Naive B cell (primary cell): ENCODE measurements around the gene TMEM225. TPM values are rescaled to one million over a fixed set of nuclear protein-coding genes. Genes with fewer than 3 reads are reported as not detected.

Experiments
- ATAC-seq, 2 donors: fragments of 150-1000 bp; cut with Tn5 transposase; 2 replicates each; pipeline ENCODE4 v1.10.0; 2021; ENCODE audit warnings: low read depth in 2 of 2, mild to moderate bottlenecking in 2 of 2, moderate library complexity in 2 of 2
- DNase-seq: peaks from one replicate; pipeline ENCODE4 v3.0.0; 2022
- H3K27ac Mint-ChIP-seq, 6 donors: one replicate each; pipeline ENCODE4 v1.8.0; 2020 to 2022; ENCODE audit warnings: mild to moderate bottlenecking in 6 of 6, mixed read lengths in 6 of 6, moderate library complexity in 5 of 6, inconsistent platforms in 2 of 6
- H3K27me3 Mint-ChIP-seq, 3 donors: one replicate each; pipeline ENCODE4 v1.8.0; 2021 to 2022; ENCODE audit warnings: mixed read lengths in 3 of 3, mild to moderate bottlenecking in 1 of 3
- H3K36me3 Mint-ChIP-seq, 2 donors: one replicate each; pipeline ENCODE4 v1.8.0; 2020 to 2022; ENCODE audit warnings: mixed read lengths in 2 of 2, inconsistent platforms in 1 of 2, mild to moderate bottlenecking in 1 of 2
- H3K4me1 Mint-ChIP-seq, 3 donors: one replicate each; pipeline ENCODE4 v1.8.0; 2020 to 2022; ENCODE audit warnings: mixed read lengths in 3 of 3, inconsistent platforms in 1 of 3, mild to moderate bottlenecking in 1 of 3, moderate library complexity in 1 of 3
- H3K4me3 Mint-ChIP-seq, 8 donors: one replicate each; pipeline ENCODE4 v1.8.0; 2020 to 2022; ENCODE audit warnings: mild to moderate bottlenecking in 8 of 8, mixed read lengths in 8 of 8, moderate library complexity in 8 of 8, inconsistent platforms in 2 of 8
- H3K9me3 Mint-ChIP-seq, 7 donors: one replicate each; pipeline ENCODE4 v1.8.0; 2020 to 2022; ENCODE audit warnings: mixed read lengths in 7 of 7, mild to moderate bottlenecking in 5 of 7, inconsistent platforms in 2 of 7, moderate library complexity in 1 of 7
- polyA plus RNA-seq, 6 donors: library from polyadenylated mRNA; unstranded; fragments of 300-500 nt; fragmentation: Illumina TruSeq; gene quantifications; one replicate each; pipeline ENCODE4 v1.2.3, GENCODE V29; 2021; ENCODE audit warnings: low read depth in 6 of 6

Gene TMEM225
- polyA plus RNA-seq, 6 donors from 2014 or later: not detected

DNA sequence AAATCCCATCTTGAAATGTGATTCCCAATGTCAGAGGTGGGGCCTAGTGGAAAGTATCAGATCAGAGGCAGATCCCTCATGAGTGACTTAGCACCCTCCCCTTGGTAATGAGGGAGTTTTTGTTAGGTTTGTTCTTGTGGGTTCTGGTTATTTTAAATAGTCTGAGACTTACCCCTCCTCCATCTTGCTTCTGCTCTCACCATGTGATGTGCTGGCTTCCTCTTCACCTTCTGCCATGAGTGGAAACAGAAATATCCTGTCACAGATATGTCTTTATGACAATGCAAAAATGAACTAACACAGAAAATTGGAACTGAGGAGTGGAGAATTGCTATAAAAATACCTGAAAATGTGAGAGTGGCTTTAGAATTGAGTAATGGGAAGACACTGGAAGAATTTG is 33.1 kb downstream of the TMEM225 start:
- Mint-ChIP-seq H3K4me3 (no peak overlapping the region), H3K27me3 (peaks cover 0 to 11% (median 4%) of the 10 kb centered on the region in 3 donors), H3K27ac (no peak overlapping the region), H3K36me3 (no peaks in the 10 kb centered on the region), H3K4me1 (no peaks in the 10 kb centered on the region), H3K9me3 (peaks cover 0 to 18% (median 5%) of the 10 kb centered on the region in 7 donors)
- DNase-seq (no peak), ATAC-seq (no peak)

DNA sequence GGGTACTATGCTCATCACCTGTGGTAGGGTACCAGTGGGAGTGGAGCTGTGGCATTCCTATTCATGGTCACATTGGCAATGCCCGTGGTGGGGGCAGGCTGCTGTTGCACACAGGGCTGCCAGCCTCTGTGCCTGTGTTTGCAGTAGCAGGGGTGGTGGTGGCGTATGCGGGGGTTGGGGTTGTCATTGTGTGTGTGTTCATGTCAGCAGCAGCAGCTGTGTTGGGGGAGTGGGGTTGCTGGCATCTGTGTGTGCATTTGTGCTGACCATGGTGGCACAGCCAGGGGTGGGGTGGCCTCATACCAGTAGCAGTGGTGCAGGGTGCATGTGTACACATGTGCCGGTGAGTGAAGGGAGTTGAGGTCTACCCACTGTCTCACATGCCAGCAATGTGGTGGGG is 34.4 kb downstream of the TMEM225 start:
- Mint-ChIP-seq H3K4me1 (no peaks in the 10 kb centered on the region), H3K27ac (no peak overlapping the region), H3K9me3 (peaks cover 0 to 10% (median 3%) of the 10 kb centered on the region in 7 donors), H3K36me3 (no peaks in the 10 kb centered on the region), H3K4me3 (no peak overlapping the region), H3K27me3 (peaks cover 0 to 11% (median 4%) of the 10 kb centered on the region in 3 donors)
- DNase-seq (no peak), ATAC-seq (no peak)

DNA sequence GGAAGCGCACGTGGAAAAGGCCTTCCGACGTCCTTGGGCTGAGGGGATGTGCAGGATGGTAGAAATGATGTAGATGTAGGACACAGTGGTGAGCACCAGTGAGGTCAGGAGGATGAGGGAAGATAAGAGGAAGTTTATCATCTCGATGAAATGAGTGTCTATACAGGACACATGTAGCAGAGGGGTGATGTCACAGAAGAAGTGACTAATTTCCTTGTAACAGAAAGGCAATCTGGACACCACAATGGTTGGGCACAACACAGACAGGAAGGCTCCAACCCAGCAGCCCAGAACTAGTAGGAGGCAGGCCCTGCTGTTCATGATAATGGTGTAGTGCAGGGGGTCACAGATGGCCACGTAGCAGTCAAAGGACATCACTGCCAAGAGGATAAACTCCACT is 44.3 kb downstream of the TMEM225 start:
- Mint-ChIP-seq H3K27me3 (peaks cover 0 to 15% (median 12%) of the 10 kb centered on the region in 3 donors), H3K4me3 (no peak overlapping the region), H3K27ac (no peak overlapping the region), H3K36me3 (no peaks in the 10 kb centered on the region), H3K9me3 (peaks cover 0 to 24% (median 6%) of the 10 kb centered on the region in 7 donors), H3K4me1 (no peaks in the 10 kb centered on the region)
- ATAC-seq (no peak), DNase-seq (no peak)

DNA sequence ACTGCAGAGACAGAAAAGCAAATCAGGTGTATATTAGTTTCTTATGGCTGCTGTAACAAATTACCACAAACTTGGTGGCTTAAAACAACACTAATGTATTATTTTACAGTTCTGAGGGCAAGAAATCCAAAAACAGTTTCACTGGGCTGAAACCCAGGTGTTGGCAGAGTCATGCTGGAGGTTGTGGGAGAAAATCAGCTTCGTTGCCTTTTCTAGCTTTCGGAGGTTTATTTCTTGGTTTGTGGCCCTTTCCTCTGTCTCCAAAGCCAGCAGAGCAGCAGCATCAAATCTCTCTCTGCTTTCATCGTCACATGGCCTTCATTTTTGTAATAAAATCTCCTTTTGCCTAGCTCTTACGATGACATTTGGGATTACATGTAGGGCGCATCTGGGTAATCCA is 46.3 kb downstream of the TMEM225 start:
- DNase-seq (no peak), ATAC-seq (no peak)
- H3K36me3 Mint-ChIP-seq: no peaks in the 10 kb centered on the region
- no peak overlapping the region for H3K27ac Mint-ChIP-seq
- H3K27me3 Mint-ChIP-seq: peaks cover 0 to 15% (median 12%) of the 10 kb centered on the region in 3 donors
- H3K4me3 Mint-ChIP-seq: no peak overlapping the region
- peaks cover 0 to 24% (median 6%) of the 10 kb centered on the region in 7 donors for H3K9me3 Mint-ChIP-seq
- H3K4me1 Mint-ChIP-seq: no peaks in the 10 kb centered on the region

DNA sequence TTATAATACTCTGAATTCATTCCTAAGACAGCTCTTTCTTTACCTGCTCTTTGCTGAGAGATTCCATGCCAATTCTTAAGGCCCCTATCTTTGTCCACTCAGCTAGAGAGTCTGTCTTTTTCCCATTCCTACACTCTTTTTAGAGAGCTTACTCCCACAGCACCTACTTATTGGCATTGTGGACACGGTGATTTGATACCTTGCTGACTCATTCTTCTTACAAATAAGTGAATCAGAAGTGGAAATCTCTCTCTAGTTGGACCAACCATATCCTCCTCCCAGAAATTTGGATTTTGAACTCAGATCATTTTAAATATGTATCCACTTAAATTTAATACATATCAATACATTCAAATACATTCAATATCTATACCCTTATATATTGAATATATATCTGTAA is 46.8 kb downstream of the TMEM225 start:
- H3K9me3 Mint-ChIP-seq: peaks cover 0 to 24% (median 6%) of the 10 kb centered on the region in 7 donors

DNA sequence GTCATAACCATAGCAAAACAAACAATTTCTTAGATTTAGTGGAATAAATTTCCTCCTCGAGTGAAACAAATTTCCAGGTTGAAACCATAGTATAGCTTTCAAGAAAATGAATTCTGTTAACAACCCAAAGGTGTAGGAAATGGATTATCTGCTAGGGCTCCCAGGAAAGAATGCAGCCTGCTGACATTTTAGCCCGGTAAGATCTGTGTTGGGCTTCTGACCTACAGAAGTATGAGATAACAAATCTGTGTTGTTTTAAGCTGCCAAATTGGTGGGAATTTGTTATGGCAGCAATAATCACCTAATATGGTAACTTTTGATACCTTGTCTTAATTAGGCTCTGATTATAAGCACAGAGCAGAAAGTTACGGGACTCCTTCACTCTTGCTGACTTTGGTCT is 47.3 kb downstream of the TMEM225 start:
- peaks cover 0 to 12% (median 11%) of the 10 kb centered on the region in 3 donors for H3K27me3 Mint-ChIP-seq
- H3K9me3 Mint-ChIP-seq: peaks cover 0 to 24% (median 6%) of the 10 kb centered on the region in 7 donors
- DNase-seq: no peak
- H3K4me3 Mint-ChIP-seq: no peak overlapping the region
- ATAC-seq: no peak
- no peaks in the 10 kb centered on the region for H3K4me1 Mint-ChIP-seq
- H3K36me3 Mint-ChIP-seq: no peaks in the 10 kb centered on the region
- no peak overlapping the region for H3K27ac Mint-ChIP-seq

More for the DNA sequence above, 46.8 kb downstream of the TMEM225 start:
- Mint-ChIP-seq H3K4me3 (no peak overlapping the region), H3K27ac (no peak overlapping the region), H3K27me3 (peaks cover 0 to 12% (median 11%) of the 10 kb centered on the region in 3 donors), H3K4me1 (no peaks in the 10 kb centered on the region), H3K36me3 (no peaks in the 10 kb centered on the region)
- DNase-seq (no peak), ATAC-seq (no peak)

DNA sequence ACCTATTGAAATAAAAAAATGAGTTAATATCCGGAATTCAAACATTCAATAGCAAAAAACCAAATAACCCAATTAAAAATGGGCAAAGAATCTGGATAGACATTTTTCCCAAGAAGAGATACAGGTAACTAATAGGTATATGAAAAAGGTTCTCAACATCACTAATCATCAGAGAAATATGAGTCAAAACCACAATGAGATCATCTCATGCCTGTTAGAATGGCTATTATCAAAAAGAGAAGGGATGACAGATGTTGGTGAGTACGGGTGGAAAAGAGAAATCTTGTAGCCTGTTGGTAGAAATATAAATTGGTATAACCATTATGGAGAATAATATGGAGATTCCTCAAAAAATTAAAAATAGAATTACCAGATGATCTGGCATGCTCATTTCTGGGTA is 52.4 kb downstream of the TMEM225 start:
- ATAC-seq: no peak
- Mint-ChIP-seq H3K4me1 (no peaks in the 10 kb centered on the region), H3K27ac (no peak overlapping the region), H3K36me3 (no peaks in the 10 kb centered on the region), H3K4me3 (no peak overlapping the region), H3K27me3 (peaks cover 7 to 8% (median 8%) of the 10 kb centered on the region in 3 donors), H3K9me3 (peaks cover 0 to 14% (median 5%) of the 10 kb centered on the region in 7 donors)
- no peak for DNase-seq

Other genes starting within 250 kb of the TMEM225 start
- under 1 TPM in 1 of 6 donors, not detected in 5; 0.10 TPM for gene SCN3B, start 231.0 kb downstream of the TMEM225 start, polyA plus RNA-seq
- gene ZNF202, start 144.0 kb downstream of the TMEM225 start, polyA plus RNA-seq: 10 to 100 TPM in 2 of 6 donors, 1 to 10 TPM in 3, not detected in 1; 6.3 to 16.4 (median 8.8) TPM
- gene OR6X1, start 131.2 kb downstream of the TMEM225 start, polyA plus RNA-seq: not detected
- not detected for gene OR6M1, start 79.3 kb downstream of the TMEM225 start, polyA plus RNA-seq
- not detected for gene OR8D4, start 16.5 kb upstream of the TMEM225 start, polyA plus RNA-seq
- gene OR4D5, start 53.9 kb upstream of the TMEM225 start, polyA plus RNA-seq: not detected
- not detected for gene OR6T1, start 58.2 kb upstream of the TMEM225 start, polyA plus RNA-seq
- not detected for gene OR10S1, start 92.1 kb upstream of the TMEM225 start, polyA plus RNA-seq
- gene OR10G6, start 109.5 kb upstream of the TMEM225 start, polyA plus RNA-seq: not detected
- gene OR10G4, start 127.3 kb upstream of the TMEM225 start, polyA plus RNA-seq: not detected
- not detected for gene OR10G9, start 137.3 kb upstream of the TMEM225 start, polyA plus RNA-seq
- not detected for gene OR10G8, start 141.1 kb upstream of the TMEM225 start, polyA plus RNA-seq
- not detected for gene OR10G7, start 155.7 kb upstream of the TMEM225 start, polyA plus RNA-seq
- gene VWA5A, start 229.8 kb upstream of the TMEM225 start, polyA plus RNA-seq: 10 to 100 TPM in 4 of 6 donors, 1 to 10 TPM in 1, not detected in 1; 4.5 to 15.8 (median 11.6) TPM